SU-DHL-6 (cell line): Measurements from ENCODE around the gene WNT1.

ENCODE experiments used
- H2AFZ ChIP-seq: fragments of 200-600 bp; sonication (generic); 2 replicates; pipeline ENCODE4 v1.6.1; 2014; ENCODE audit warnings: low read depth, mild to moderate bottlenecking, moderate library complexity, mixed read lengths, antibody characterized with exemption, low read length; ENCODE audit not compliant: severe bottlenecking
- H3F3A ChIP-seq: fragments of 200-600 bp; shearing (Covaris generic); 2 replicates; pipeline ENCODE4 v1.6.0; 2016; ENCODE audit warnings: antibody characterized with exemption, mild to moderate bottlenecking; ENCODE audit not compliant: insufficient read depth
- H3K27ac ChIP-seq: fragments of 200-600 bp; sonication (generic); 2 replicates; pipeline ENCODE4 v1.5.1; 2016; ENCODE audit warnings: low read depth, mild to moderate bottlenecking, low read length, moderate library complexity, mixed read lengths
- H3K27me3 ChIP-seq: fragments of 200-600 bp; sonication (generic), shearing (Covaris generic); 2 replicates; pipeline ENCODE4 v1.6.0; 2014; ENCODE audit warnings: mild to moderate bottlenecking, low read length
- H3K36me3 ChIP-seq: fragments of 200-600 bp; sonication (generic); 2 replicates; pipeline ENCODE4 v1.6.1; 2014; ENCODE audit warnings: mild to moderate bottlenecking, low read length, mixed read lengths
- H3K4me2 ChIP-seq: fragments of 300-600, 200-600 bp; shearing (Covaris generic), sonication (generic); 2 replicates; pipeline ENCODE4 v1.6.0; 2014; ENCODE audit warnings: low read length, low read depth, mild to moderate bottlenecking; ENCODE audit not compliant: poor library complexity, severe bottlenecking
- H3K4me3 ChIP-seq: fragments of 200-600 bp; sonication (generic); 2 replicates; pipeline ENCODE4 v1.5.1; 2014; ENCODE audit warnings: antibody characterized with exemption, low read length, mild to moderate bottlenecking, mixed read lengths; ENCODE audit not compliant: insufficient read depth, poor library complexity, severe bottlenecking
- H3K79me2 ChIP-seq: fragments of 200-600 bp; sonication (generic); 2 replicates; pipeline ENCODE4 v1.6.1; 2014; ENCODE audit warnings: mild to moderate bottlenecking, low read length, moderate library complexity; ENCODE audit not compliant: insufficient read depth
- H3K9ac ChIP-seq: fragments of 200-600 bp; sonication (generic); 2 replicates; pipeline ENCODE4 v1.7.0; 2014; ENCODE audit warnings: mild to moderate bottlenecking, low read length
- H3K9me2 ChIP-seq: fragments of 200-600 bp; sonication (generic); replicated peaks from 2 replicates; pipeline ENCODE4 v1.6.1; 2014; ENCODE audit warnings: low read length; ENCODE audit not compliant: insufficient read depth
- H3K9me3 ChIP-seq: fragments of 200-600 bp; sonication (generic); 2 replicates; pipeline ENCODE4 v1.6.1; 2014; ENCODE audit warnings: low read length, mixed read lengths; ENCODE audit not compliant: insufficient read depth
- H4K20me1 ChIP-seq: fragments of 200-600 bp; sonication (generic); 2 replicates; pipeline ENCODE4 v1.6.1; 2014; ENCODE audit warnings: low read depth, mild to moderate bottlenecking, antibody characterized with exemption, low read length, moderate library complexity, mixed read lengths
- CTCF ChIP-seq: fragments of 200-600 bp; sonication (generic); IDR thresholded peaks from one replicate; pipeline ENCODE4 v1.5.1; 2017; ENCODE audit warnings: antibody characterized with exemption, mild to moderate bottlenecking, low read length, moderate library complexity; ENCODE audit not compliant: insufficient read depth, poor library complexity, severe bottlenecking
- EZH2phosphoT487 ChIP-seq: fragments of 200-600 bp; sonication (generic), shearing (Covaris generic); conservative IDR thresholded peaks from 2 replicates; pipeline ENCODE4 v1.6.1; 2018; ENCODE audit warnings: mild to moderate bottlenecking, antibody characterized with exemption, low read length, moderate library complexity, mixed read lengths

WNT1 gene

GRCh38 chr12:48998497-48999353 is 20.6 kb downstream of the WNT1 start:
- Histone ChIP-seq H3K4me2 (peak overlapping the region; percentile 62), H4K20me1 (no peaks in the 10 kb centered on the region), H3F3A (0 out of 2 replicates have a peak, but pooled peaks cover 4% of the 10 kb centered on the region), H3K4me3 (peak overlapping the region; percentile 60), H3K79me2 (0 out of 2 replicates have a peak, but pooled peaks cover 12% of the 10 kb centered on the region), H3K9me2 (no peaks in the 10 kb centered on the region), H3K27me3 (no peaks in the 10 kb centered on the region), H3K9me3 (no peaks in the 10 kb centered on the region), H3K36me3 (no peaks in the 10 kb centered on the region), H2AFZ (peak overlapping the region; percentile 39), H3K27ac (no peak overlapping the region; the same call in 1 of the 2 replicates), H3K9ac (peak overlapping the region; percentile 70)
- TF ChIP-seq EZH2phosphoT487: no peak

GRCh38 chr12:48999371-49000131 is 21.4 kb downstream of the WNT1 start, which contains the start of gene DDN:
Gene DDN (minus strand): TSS chr12:48999375. CDS start chr12:48999287, 88 bp downstream.
- Histone ChIP-seq H3K9me2 (no peaks in the 10 kb centered on the region), H3K79me2 (0 out of 2 replicates have a peak, but pooled peaks cover 12% of the 10 kb centered on the region), H3K4me2 (peak within 1 kb of the TSS; percentile 84), H3K27me3 (no peaks in the 10 kb centered on the region), H2AFZ (peak within 1 kb of the TSS; percentile 39), H3K4me3 (peak within 1 kb of the TSS; percentile 64), H3K9me3 (no peaks in the 10 kb centered on the region), H3K27ac (peak within 1 kb of the TSS; percentile 10), H3K36me3 (no peaks in the 10 kb centered on the region), H3K9ac (peak within 1 kb of the TSS; percentile 70), H3F3A (0 out of 2 replicates have a peak, but pooled peaks cover 4% of the 10 kb centered on the region), H4K20me1 (no peaks in the 10 kb centered on the region)
- TF ChIP-seq EZH2phosphoT487: no peak
- TF ChIP-seq CTCF: no peak

- Histone ChIP-seq H3K9me2 (no peaks in the 10 kb centered on the region), H3K36me3 (no peaks in the 10 kb centered on the region), H3K79me2 (0 out of 2 replicates have a peak, but pooled peaks cover 12% of the 10 kb centered on the region), H2AFZ (no peak overlapping the region), H3K4me2 (peak overlapping the region; percentile 84), H3K9me3 (no peaks in the 10 kb centered on the region), H3K9ac (peak overlapping the region; percentile 70), H3K4me3 (peak overlapping the region; percentile 64), H3F3A (0 out of 2 replicates have a peak, but pooled peaks cover 4% of the 10 kb centered on the region), H3K27ac (no peak overlapping the region), H3K27me3 (no peaks in the 10 kb centered on the region), H4K20me1 (no peaks in the 10 kb centered on the region)
- TF ChIP-seq EZH2phosphoT487 (no peak), CTCF (no peak)
These were observed 22.2 kb downstream of the WNT1 start for GRCh38 chr12:49000346-49000745.
